Epidermal melanocyte (primary cell): ENCODE results near the gene HCFC1R1.
"Not testable (repeated sequence)": the region's sequence is repeated elsewhere in the genome, so short reads cannot be mapped to it uniquely, and the experiment has no call there.

ENCODE experiments used
- DNase-seq: peaks from one replicate; pipeline ENCODE4 v3.0.0; 2011; ENCODE audit warnings: low spot score; ENCODE audit not compliant: insufficient read length

The HCFC1R1 gene

DNA sequence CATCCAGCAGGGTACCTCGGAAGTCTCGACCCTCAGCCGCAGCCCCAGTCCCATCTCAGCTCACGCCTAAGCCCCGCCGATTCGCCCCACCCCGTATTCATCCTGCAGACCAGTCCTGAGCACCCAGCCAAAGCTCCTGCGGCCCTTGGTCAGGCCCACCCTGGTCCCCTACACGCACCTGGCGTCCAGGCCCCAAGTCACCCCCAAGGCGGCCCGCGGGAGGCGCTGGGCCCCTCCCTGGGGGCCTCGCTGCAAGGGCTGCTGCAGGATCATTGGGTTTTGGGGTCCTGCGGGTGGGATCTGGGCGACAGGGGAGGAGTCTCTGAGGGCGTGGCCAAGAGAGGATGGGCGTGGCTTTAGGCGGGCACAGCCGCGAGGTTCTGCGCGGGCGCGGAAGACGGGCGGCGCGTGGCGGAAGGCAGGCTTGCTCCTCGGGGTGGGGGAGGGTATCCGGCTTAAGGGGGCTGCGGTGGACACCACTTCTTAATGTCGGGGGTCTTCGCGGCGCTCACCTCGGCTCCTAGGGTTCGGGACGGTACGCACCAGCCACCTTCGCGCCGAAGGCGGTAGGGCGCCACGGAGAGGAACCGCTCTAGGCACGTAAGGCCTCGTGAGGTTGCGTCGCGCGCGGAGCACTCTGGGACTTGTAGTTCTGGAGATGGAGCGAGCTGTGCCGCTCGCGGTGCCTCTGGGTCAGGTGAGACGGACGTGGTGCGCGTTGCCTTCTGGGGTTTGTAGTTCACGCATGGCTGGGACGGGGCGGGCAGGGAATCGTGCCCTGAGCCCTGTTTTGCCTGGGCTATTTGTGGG lies at the start of gene HCFC1R1, which contains the start of gene THOC6:
HCFC1R1 (minus strand) TSS at position 274 of the 810 bp plus-strand sequence; CDS start at position 273, 1 bp downstream.
THOC6 (plus strand) TSS at position 367 of the 810 bp plus-strand sequence; CDS start at position 659, 292 bp downstream.
- DNase-seq, result peak; percentile 95

DNA sequence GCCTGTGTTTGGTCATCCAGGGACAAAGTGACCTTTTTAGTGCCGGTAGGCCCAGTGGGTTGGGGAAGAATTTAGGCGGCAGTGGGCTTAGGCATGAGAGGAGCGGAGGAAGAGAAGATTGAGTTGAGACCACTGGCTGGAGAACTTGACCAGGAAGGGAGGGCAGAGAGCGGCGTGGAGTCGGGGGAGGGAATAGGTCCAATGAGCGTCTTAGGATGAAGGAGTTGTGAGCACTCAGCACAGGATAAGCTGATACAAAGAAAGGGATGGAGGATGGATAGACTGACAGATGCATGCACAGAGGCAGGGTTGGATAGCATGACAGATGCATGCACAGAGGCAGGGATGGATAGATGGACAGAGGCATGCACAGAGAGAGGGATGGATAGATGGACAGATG lies 49.7 kb upstream of the HCFC1R1 start:
- no peak for DNase-seq

GRCh38 chr16:3072576-3073263 lies 49.0 kb upstream of the HCFC1R1 start:
- not testable (repeated sequence) for DNase-seq

GRCh38 chr16:3072148-3072547 lies 48.4 kb upstream of the HCFC1R1 start:
- not testable (repeated sequence) for DNase-seq

DNA sequence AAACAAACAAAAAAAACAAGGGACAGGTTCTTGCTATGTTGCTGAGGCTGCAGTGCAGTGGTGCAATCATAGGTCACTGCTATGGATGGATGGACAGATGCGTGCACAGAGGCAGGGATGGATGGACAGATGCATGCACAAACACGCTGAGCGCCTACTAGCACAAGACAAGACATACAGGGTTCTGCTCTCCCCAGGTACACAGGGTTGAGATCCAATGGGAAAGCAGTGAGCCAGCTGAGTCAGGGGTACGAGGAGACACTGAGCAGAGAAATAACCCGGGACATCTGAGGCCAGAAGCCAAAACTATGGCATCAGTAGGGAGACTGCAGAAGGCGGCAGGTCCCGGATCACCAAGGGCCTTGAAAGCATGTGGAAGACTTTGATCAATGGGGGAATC lies 47.9 kb upstream of the HCFC1R1 start:
- DNase-seq, result no peak

- DNase-seq, result no peak
These were observed 46.9 kb upstream of the HCFC1R1 start for GRCh38 chr16:3070608-3071111.

DNA sequence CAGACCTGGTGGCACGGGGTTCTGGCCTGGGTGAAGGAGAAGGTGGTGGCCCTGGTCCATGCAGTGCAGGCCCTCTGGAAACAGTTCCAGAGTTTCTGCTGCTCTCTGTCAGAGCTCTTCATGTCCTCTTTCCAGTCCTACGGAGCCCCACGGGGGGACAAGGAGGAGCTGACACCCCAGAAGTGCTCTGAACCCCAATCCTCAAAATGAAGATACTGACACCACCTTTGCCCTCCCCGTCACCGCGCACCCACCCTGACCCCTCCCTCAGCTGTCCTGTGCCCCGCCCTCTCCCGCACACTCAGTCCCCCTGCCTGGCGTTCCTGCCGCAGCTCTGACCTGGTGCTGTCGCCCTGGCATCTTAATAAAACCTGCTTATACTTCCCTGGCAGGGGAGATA lies 45.4 kb upstream of the HCFC1R1 start:
- DNase-seq, result not testable (repeated sequence)

DNA sequence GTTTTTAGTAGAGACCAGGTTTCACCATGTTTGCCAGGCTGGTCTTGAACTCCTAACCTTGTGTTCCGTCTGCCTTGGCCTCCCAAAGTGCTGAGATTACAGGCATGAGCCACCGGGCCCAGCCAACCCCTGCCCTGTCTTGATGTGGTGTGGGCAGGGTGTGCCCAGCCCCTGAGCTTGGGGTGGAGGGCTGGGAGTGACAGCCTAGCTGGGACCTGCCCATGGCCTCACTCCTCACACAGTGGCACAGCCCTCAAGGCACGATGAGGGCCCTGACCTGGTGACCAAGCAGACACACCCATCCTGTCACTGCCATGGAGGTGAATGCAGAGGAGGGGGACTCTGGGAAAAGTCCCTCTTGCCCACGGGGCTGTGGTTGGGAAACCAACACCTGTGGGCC lies 44.7 kb upstream of the HCFC1R1 start:
- no peak for DNase-seq

DNA sequence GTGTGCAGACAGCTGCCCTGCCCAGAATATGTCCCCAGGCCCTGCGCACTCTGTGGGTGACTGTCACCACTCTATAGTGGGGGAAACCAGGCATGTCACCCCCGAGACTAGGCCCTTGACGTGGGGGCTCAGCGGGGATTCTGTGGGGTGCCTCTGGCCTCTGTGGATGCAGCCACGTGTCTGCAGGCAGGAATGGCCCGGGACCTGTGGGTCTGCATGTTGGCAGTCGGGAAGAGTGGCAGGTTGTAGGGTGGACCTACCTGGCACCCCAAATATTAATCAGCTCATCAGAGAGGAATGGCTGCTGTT lies 42.7 kb upstream of the HCFC1R1 start:
- no peak for DNase-seq

DNA sequence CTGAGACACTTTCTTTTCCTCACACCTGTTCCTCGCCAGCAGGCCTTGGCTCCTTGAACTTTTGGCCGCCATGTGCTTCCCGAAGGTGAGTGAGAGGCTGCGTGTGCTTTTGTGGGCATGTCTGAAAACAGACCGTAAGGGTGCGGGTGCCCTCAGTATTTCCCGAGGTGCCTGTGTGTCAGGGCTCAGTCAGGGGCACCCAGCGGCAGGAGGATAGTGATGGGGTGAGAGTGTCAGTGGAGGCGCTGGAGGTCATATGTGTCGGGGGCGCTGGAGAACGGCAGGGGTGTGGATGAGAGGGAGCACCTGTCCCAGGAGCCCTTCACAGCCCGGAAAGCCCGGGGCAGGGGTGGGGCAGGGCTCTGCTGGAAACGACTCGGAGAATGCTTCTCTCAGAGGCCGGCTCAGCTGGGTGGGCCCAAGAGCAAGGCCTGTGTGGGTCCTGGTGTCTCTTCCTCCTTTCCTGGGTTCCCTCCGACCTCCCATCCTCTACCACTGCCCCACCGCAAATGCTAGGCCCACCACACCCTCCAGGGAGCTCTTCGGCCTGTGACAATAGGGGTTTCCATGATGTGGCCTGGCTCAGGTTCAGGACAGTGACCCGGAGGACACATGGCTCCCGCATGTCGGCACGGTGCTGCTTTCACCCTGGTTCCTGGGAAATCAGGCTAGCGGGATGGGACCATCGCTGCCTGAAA lies 42.1 kb upstream of the HCFC1R1 start:
- DNase-seq, result no peak

- no peak for DNase-seq
These were observed 41.5 kb upstream of the HCFC1R1 start, which contains the start of gene IL32 for GRCh38 chr16:3065069-3065741. Gene IL32, plus strand, starts transcription at chr16:3065640. Its CDS starts 172 bp downstream, at chr16:3065812.

GRCh38 chr16:3063625-3064386 lies 40.1 kb upstream of the HCFC1R1 start:
- DNase-seq, result no peak

DNA sequence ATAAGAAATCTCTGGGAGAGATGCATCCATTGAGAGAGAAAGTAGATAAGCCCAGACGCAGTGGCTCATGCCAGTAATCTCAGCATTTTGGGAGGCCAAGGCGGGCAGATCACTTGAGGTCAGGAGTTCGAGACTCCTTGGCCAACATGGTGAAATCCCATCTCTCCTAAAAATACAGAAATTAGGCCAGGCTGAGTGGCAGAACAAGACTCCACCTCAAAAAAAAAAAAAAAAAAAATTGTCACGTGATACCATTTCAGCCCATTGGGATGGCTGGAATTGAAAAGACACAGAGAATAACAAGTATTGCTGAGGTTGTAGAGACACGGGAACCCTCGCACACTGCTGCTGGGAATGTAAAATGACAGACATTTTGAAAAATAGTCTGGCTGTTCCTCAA lies 38.8 kb upstream of the HCFC1R1 start:
- no peak for DNase-seq

- no peak for DNase-seq
These were observed 36.8 kb upstream of the HCFC1R1 start for GRCh38 chr16:3060339-3061127.

DNA sequence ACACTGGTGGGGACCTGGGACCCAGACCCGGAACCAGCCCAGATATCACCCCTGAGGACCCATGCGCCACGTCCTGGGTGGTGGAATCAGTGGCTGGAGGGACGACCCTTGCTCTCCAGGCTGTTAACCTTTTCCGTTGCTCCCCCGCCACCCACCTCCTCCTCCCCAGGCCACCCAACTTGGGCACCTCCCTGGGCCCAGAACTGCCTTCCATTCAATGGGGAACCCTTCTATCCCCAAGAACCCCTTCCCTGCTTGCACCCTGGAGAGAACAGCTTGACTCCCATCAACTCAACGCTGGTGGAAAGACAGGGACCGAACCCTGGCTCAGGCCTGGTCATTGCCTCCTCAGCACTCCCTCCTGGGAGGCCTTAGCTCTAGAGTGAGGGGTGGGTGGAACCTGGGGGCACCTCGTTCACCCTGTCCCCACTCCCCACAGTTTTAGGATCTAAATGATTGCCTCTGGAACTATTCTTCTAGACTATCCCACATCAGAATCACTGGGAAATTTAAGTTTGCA lies 36.0 kb upstream of the HCFC1R1 start:
- no peak for DNase-seq

DNA sequence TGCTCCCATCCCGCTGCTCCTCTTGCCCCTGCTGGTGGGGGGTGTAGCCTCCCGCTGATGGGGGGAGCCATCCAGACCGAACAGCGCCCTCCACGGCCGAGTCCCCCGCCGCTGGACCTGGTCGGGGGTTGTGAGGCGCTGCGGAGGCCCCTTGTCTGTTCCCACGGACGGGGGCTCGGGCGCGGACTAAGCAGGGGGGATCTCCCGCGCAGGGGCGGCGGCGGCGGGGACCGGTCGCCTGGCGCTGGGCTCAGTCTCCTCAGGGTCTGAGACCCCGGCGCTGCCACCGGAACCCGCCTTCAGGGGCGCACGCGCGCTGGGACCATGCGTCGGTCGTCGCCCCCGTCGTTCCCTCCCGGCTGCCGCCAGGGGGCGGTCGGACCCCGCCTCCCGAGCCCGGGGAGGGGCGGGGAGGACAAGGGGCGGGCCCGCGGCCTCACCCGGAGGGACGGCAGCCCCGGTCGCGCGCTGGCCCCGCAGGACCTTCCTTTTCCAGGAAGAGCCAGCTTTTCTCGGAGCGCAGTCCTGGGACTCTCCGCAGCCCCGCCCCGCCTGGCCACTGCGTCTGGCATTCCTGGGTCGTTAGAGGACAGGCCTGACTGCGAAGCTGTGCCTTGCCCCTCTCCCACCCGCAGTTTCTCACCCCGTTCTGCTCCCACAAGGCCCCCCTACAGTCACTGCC lies 35.4 kb upstream of the HCFC1R1 start:
- peak; percentile 85 for DNase-seq

DNA sequence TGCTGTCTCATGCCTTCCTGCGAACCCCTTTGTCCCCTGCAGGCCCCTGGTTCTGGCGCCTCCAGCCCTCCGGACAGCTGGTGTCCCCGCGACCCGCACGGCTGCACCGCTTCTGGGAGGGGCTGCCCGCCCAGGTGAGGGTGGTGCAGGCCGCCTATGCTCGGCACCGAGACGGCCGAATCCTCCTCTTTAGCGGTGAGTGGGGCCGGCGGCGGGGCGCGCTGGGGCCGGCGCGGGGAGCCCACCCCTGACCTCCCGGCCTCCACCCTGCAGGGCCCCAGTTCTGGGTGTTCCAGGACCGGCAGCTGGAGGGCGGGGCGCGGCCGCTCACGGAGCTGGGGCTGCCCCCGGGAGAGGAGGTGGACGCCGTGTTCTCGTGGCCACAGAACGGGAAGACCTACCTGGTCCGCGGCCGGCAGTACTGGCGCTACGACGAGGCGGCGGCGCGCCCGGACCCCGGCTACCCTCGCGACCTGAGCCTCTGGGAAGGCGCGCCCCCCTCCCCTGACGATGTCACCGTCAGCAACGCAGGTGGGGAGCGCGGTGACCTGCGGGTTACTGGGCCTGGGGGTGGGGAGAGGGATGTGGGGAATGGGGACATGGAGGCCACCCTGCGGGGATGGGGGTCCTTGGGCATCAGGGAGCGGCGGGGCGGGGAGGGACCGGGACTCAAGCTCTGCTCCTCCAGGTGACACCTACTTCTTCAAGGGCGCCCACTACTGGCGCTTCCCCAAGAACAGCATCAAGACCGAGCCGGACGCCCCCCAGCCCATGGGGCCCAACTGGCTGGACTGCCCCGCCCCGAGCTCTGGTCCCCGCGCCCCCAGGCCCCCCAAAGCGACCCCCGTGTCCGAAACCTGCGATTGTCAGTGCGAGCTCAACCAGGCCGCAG lies 34.6 kb upstream of the HCFC1R1 start:
- no peak for DNase-seq
